ENCODE data around the gene ERMAP. TPM values are rescaled to one million over a fixed set of nuclear protein-coding genes. Genes with fewer than 3 reads are reported as not detected.

The ERMAP gene
- total RNA-seq, 4 donors from 2014 or later, result 12.5 to 30.7 (median 14.1) TPM

- Histone ChIP-seq H3K4me1 (no peaks in the 10 kb centered on the region), H3K9me3 (peaks cover 0 to 4% of the 10 kb centered on the region in 2 donors), H3K4me3 (no peak overlapping the region), H3K36me3 (no peaks in the 10 kb centered on the region), H3K27ac (no peak overlapping the region), H3K27me3 (peaks cover 4% of the 10 kb centered on the region)
- in situ Hi-C loops (cut with MboI; ENCODE audit: low pct_ligation_motif_present in 1 of 4, low pct_unique_long_range_greater_than_20kb in 1 of 4, low sequenced_read_pairs in 3 of 4) (no loop called here), intact Hi-C loops (cut with DNase I; ENCODE audit: low total_unique reads) (no loop called here)
- TF ChIP-seq EP300 (IDR thresholded peaks at IDR 0.05; ENCODE audit: low read depth), result no peak
- TF ChIP-seq POLR2A (IDR thresholded peaks at IDR 0.05), result no peak
- no peak for TF ChIP-seq CTCF (IDR thresholded peaks at IDR 0.05)
- TF ChIP-seq POLR2AphosphoS5 (IDR thresholded peaks at IDR 0.05), result no peak
- no peak for DNase-seq
These were observed 59.1 kb downstream of the ERMAP start for GRCh38 chr1:42876009-42876408.

- DNase-seq, result no peak
- in situ Hi-C loops (cut with MboI; ENCODE audit: low pct_ligation_motif_present in 1 of 4, low pct_unique_long_range_greater_than_20kb in 1 of 4, low sequenced_read_pairs in 3 of 4) (no loop called here), intact Hi-C loops (cut with DNase I; ENCODE audit: low total_unique reads) (no loop called here)
- 71% methylated on average over 2 of the region's 2 CpGs; no CpG with 5 or more reads in 1 of the 2 donors for WGBS, 2 donors (ENCODE audit: low coverage in 1 of 2)
- H3K4me3 ChIP-seq, result no peak overlapping the region
- no peak overlapping the region for H3K27ac ChIP-seq
- H3K9me3 ChIP-seq, result peaks cover 0 to 4% of the 10 kb centered on the region in 2 donors
- no peak for TF ChIP-seq EP300 (IDR thresholded peaks at IDR 0.05; ENCODE audit: low read depth)
- no peak for TF ChIP-seq CTCF (IDR thresholded peaks at IDR 0.05)
- no peak for TF ChIP-seq POLR2AphosphoS5 (IDR thresholded peaks at IDR 0.05)
- TF ChIP-seq POLR2A (IDR thresholded peaks at IDR 0.05), result no peak
- no peaks in the 10 kb centered on the region for H3K4me1 ChIP-seq
- peaks cover 4% of the 10 kb centered on the region for H3K27me3 ChIP-seq
- no peaks in the 10 kb centered on the region for H3K36me3 ChIP-seq
These were observed 60.5 kb downstream of the ERMAP start for GRCh38 chr1:42877380-42877779.

- no peaks in the 10 kb centered on the region for H3K9me3 ChIP-seq
- in situ Hi-C loops (cut with MboI; ENCODE audit: low pct_ligation_motif_present in 1 of 4, low pct_unique_long_range_greater_than_20kb in 1 of 4, low sequenced_read_pairs in 3 of 4), result no loop called here
These were observed 63.5 kb downstream of the ERMAP start for GRCh38 chr1:42880384-42880783.

GRCh38 chr1:42886046-42886739, 69.3 kb downstream of the ERMAP start:
- H3K4me3 ChIP-seq, result no peak overlapping the region
- no peak overlapping the region for H3K27ac ChIP-seq
- no peaks in the 10 kb centered on the region for H3K9me3 ChIP-seq
- in situ Hi-C loops (cut with MboI; ENCODE audit: low pct_ligation_motif_present in 1 of 4, low pct_unique_long_range_greater_than_20kb in 1 of 4, low sequenced_read_pairs in 3 of 4), result no loop called here
- WGBS, 2 donors (ENCODE audit: low coverage in 1 of 2), result 57 to 80% methylated on average over 3 to 16 of the region's 16 CpGs
- no peak for DNase-seq
- TF ChIP-seq POLR2AphosphoS5 (IDR thresholded peaks at IDR 0.05) (no peak), POLR2A (IDR thresholded peaks at IDR 0.05) (no peak), EP300 (IDR thresholded peaks at IDR 0.05; ENCODE audit: low read depth) (no peak), CTCF (IDR thresholded peaks at IDR 0.05) (no peak)
- H3K4me1 ChIP-seq, result no peaks in the 10 kb centered on the region
- H3K27me3 ChIP-seq, result no peaks in the 10 kb centered on the region
- intact Hi-C loops (cut with DNase I; ENCODE audit: low total_unique reads), result no loop called here
- H3K36me3 ChIP-seq, result no peaks in the 10 kb centered on the region

More at GRCh38 chr1:42880384-42880783, 63.5 kb downstream of the ERMAP start:
- 59 to 100% methylated on average over 1 to 4 of the region's 4 CpGs for WGBS, 2 donors (ENCODE audit: low coverage in 1 of 2)
- no peak overlapping the region for H3K4me3 ChIP-seq
- no peak for DNase-seq
- no peaks in the 10 kb centered on the region for H3K36me3 ChIP-seq
- H3K27ac ChIP-seq, result no peak overlapping the region
- H3K27me3 ChIP-seq, result peaks cover 4% of the 10 kb centered on the region
- intact Hi-C loops (cut with DNase I; ENCODE audit: low total_unique reads), result no loop called here
- TF ChIP-seq EP300 (IDR thresholded peaks at IDR 0.05; ENCODE audit: low read depth), result no peak
- no peak for TF ChIP-seq POLR2A (IDR thresholded peaks at IDR 0.05)
- no peak for TF ChIP-seq CTCF (IDR thresholded peaks at IDR 0.05)
- no peak for TF ChIP-seq POLR2AphosphoS5 (IDR thresholded peaks at IDR 0.05)
- H3K4me1 ChIP-seq, result no peaks in the 10 kb centered on the region
